Naive thymus-derived CD8-positive, alpha-beta T cell (primary cell): ENCODE measurements around the gene STAM. TPM values are rescaled to one million over a fixed set of nuclear protein-coding genes. Genes with fewer than 3 reads are reported as not detected.

Experiments
- ATAC-seq, 2 donors: fragments of 150-1000 bp; cut with Tn5 transposase in 1 of 2; sonication (Bioruptor Pico), chemical (Tn5 transposase) in 1 of 2; 1 replicate in 1 of 2; 2 replicates in 1 of 2; pipeline ENCODE4 v1.10.0; 2021; ENCODE audit warnings: mild to moderate bottlenecking in 2 of 2, moderate library complexity in 2 of 2
- POLR2A ChIA-PET: fragments of 350-600 bp; sonication (Branson Sonifier 250); formaldehyde crosslinking; loops from one replicate; lab custom pipeline; 2021; ENCODE audit warnings: antibody characterized with exemption; lab: Charles Lee
- DNase-seq, 10 donors: peaks; one replicate each; pipeline versions ENCODE4 v3.0.0 to v3.0.0-alpha.2; 2020 to 2022
- H3K27ac Mint-ChIP-seq, 10 donors: one replicate each; pipeline ENCODE4 v1.8.0; 2020 to 2022; ENCODE audit warnings: mild to moderate bottlenecking in 10 of 10, mixed read lengths in 10 of 10, moderate library complexity in 4 of 10, inconsistent platforms in 1 of 10
- H3K27me3 Mint-ChIP-seq, 5 donors: one replicate each; pipeline ENCODE4 v1.8.0; 2021 to 2022; ENCODE audit warnings: mixed read lengths in 5 of 5
- H3K36me3 Mint-ChIP-seq, 3 donors: one replicate each; pipeline ENCODE4 v1.8.0; 2020 to 2022; ENCODE audit warnings: mixed read lengths in 3 of 3, mild to moderate bottlenecking in 2 of 3, inconsistent platforms in 1 of 3
- H3K4me1 Mint-ChIP-seq, 4 donors: one replicate each; pipeline ENCODE4 v1.8.0; 2021 to 2022; ENCODE audit warnings: mixed read lengths in 4 of 4
- H3K4me3 Mint-ChIP-seq, 10 donors: one replicate each; pipeline ENCODE4 v1.8.0; 2020 to 2022; ENCODE audit warnings: mild to moderate bottlenecking in 10 of 10, mixed read lengths in 10 of 10, moderate library complexity in 6 of 10, inconsistent platforms in 1 of 10
- H3K9me3 Mint-ChIP-seq, 9 donors: one replicate each; pipeline ENCODE4 v1.8.0; 2020 to 2022; ENCODE audit warnings: mixed read lengths in 9 of 9, mild to moderate bottlenecking in 3 of 9, inconsistent platforms in 1 of 9, moderate library complexity in 1 of 9
- polyA plus RNA-seq, 3 donors: library from polyadenylated mRNA; unstranded; fragments of 300-500 nt; fragmentation: Illumina TruSeq; gene quantifications; one replicate each; pipeline ENCODE4 v1.2.3, GENCODE V29; 2021
- total RNA-seq, 8 experiments: library from RNA in 2 of 8; stranded (reverse) in 2 of 8; gene quantifications; one replicate each; pipeline ENCODE4 v1.2.3 and lab custom pipeline; 2021 to 2026

Gene STAM
- total and polyA plus RNA-seq, 5 experiments from 2014 or later = 5.9 to 23.8 (median 8.3) TPM

- Mint-ChIP-seq H3K27me3 (no peaks in the 10 kb centered on the region), H3K36me3 (peaks cover 4 to 47% (median 21%) of the 10 kb centered on the region in 3 donors)
Observed at GRCh38 chr10:17685233-17685840, 41.4 kb downstream of the STAM start.

GRCh38 chr10:17687117-17687831 is 43.3 kb downstream of the STAM start:
- no peak overlapping the region for H3K27ac Mint-ChIP-seq
- ATAC-seq = no peak
- no peak for DNase-seq
- H3K4me1 Mint-ChIP-seq = peaks cover 9 to 29% (median 24%) of the 10 kb centered on the region in 4 donors
- H3K9me3 Mint-ChIP-seq = no peaks in the 10 kb centered on the region
- H3K27me3 Mint-ChIP-seq = no peaks in the 10 kb centered on the region
- no peak overlapping the region for H3K4me3 Mint-ChIP-seq
- peaks cover 4 to 52% (median 21%) of the 10 kb centered on the region in 3 donors for H3K36me3 Mint-ChIP-seq
- POLR2A ChIA-PET = no interaction called here

More at GRCh38 chr10:17685233-17685840, 41.4 kb downstream of the STAM start:
- no peak for ATAC-seq
- Mint-ChIP-seq H3K4me3 (no peak overlapping the region), H3K4me1 (peaks cover 9 to 42% (median 37%) of the 10 kb centered on the region in 4 donors), H3K27ac (peak overlapping the region in 3 of 10 donors; percentile 3 to 63 (median 47)), H3K9me3 (no peaks in the 10 kb centered on the region)
- no peak for DNase-seq
- POLR2A ChIA-PET = no interaction called here

- H3K4me1 Mint-ChIP-seq = peaks cover under 1 to 12% (median 6%) of the 10 kb centered on the region in 4 donors
- ATAC-seq = no peak
- POLR2A ChIA-PET = no interaction called here
- no peak overlapping the region for H3K4me3 Mint-ChIP-seq
- no peaks in the 10 kb centered on the region for H3K9me3 Mint-ChIP-seq
- peaks cover 4 to 65% (median 26%) of the 10 kb centered on the region in 3 donors for H3K36me3 Mint-ChIP-seq
- peak overlapping the region in 1 of 10 donors; percentile 31 for H3K27ac Mint-ChIP-seq
- no peak for DNase-seq
- no peaks in the 10 kb centered on the region for H3K27me3 Mint-ChIP-seq
Observed at GRCh38 chr10:17689137-17689536, 45.2 kb downstream of the STAM start.

GRCh38 chr10:17693009-17693408 is 49.1 kb downstream of the STAM start:
- ATAC-seq = no peak
- H3K36me3 Mint-ChIP-seq = peaks cover 4 to 73% (median 35%) of the 10 kb centered on the region in 3 donors

DNA sequence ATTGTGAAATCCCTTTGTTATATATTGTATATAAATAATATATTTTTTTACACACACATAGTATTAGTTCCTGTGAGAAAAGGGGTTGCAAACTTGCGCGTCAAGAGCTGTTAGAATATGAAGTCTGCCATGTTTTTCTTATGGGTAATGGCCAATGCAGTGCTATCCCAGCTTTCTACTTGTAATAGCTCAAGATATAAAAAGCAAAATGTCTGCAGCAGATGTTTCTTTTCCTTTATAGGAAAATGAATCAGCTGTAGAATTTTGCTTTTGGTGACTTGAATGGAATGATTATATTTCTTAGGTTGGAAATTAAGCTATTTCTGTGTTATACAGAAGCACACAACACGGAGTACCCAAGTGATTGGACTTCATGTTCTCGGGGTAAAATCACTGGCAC is 54.7 kb downstream of the STAM start:
- ATAC-seq = no peak
- Mint-ChIP-seq H3K27ac (no peak overlapping the region), H3K4me3 (no peak overlapping the region), H3K27me3 (no peaks in the 10 kb centered on the region), H3K4me1 (no peaks in the 10 kb centered on the region), H3K36me3 (peaks cover 3 to 73% (median 34%) of the 10 kb centered on the region in 3 donors), H3K9me3 (no peaks in the 10 kb centered on the region)
- no peak for DNase-seq
- POLR2A ChIA-PET = no interaction called here

More at GRCh38 chr10:17693009-17693408, 49.1 kb downstream of the STAM start:
- no peak overlapping the region for H3K4me3 Mint-ChIP-seq
- POLR2A ChIA-PET = no interaction called here
- no peaks in the 10 kb centered on the region for H3K9me3 Mint-ChIP-seq
- H3K27ac Mint-ChIP-seq = peak overlapping the region in 1 of 10 donors; percentile 12
- no peak for DNase-seq
- no peaks in the 10 kb centered on the region for H3K27me3 Mint-ChIP-seq
- peaks cover 0 to 6% (median 0%) of the 10 kb centered on the region in 4 donors for H3K4me1 Mint-ChIP-seq

- peaks cover 3 to 68% (median 32%) of the 10 kb centered on the region in 3 donors for H3K36me3 Mint-ChIP-seq
- no peaks in the 10 kb centered on the region for H3K27me3 Mint-ChIP-seq
- no peak overlapping the region for H3K4me3 Mint-ChIP-seq
- H3K27ac Mint-ChIP-seq = no peak overlapping the region
- DNase-seq = no peak
- ATAC-seq = no peak
- POLR2A ChIA-PET = no interaction called here
- H3K9me3 Mint-ChIP-seq = no peaks in the 10 kb centered on the region
- no peaks in the 10 kb centered on the region for H3K4me1 Mint-ChIP-seq
Observed at GRCh38 chr10:17701301-17701700, 57.4 kb downstream of the STAM start.

DNA sequence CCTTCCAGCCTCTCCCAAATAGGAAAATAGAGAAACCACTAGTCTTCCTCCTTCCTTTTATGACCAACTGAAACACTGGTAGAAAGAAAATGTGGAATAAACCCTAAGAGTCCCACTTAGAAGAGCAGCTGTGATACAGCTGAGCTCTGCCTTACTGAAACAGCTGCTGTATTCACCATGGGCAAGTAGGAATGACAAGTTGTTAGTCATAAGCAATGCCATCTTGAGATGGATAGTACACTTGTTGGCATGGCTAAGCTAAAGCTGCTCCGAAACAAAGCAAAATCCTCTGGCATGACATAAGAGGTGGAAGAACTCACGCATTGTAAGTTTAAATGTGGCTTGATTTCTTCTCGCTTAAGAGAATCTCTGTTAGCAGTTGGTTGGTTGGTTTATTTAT is 59.8 kb downstream of the STAM start:
- ATAC-seq (no peak), DNase-seq (no peak)
- Mint-ChIP-seq H3K27me3 (no peaks in the 10 kb centered on the region), H3K9me3 (no peaks in the 10 kb centered on the region), H3K4me3 (no peak overlapping the region), H3K27ac (peak overlapping the region in 1 of 10 donors; percentile 63), H3K36me3 (peaks cover 3 to 65% (median 27%) of the 10 kb centered on the region in 3 donors), H3K4me1 (no peaks in the 10 kb centered on the region)
- POLR2A ChIA-PET = no interaction called here

GRCh38 chr10:17708821-17709220 is 64.9 kb downstream of the STAM start:
- H3K27me3 Mint-ChIP-seq = no peaks in the 10 kb centered on the region
- POLR2A ChIA-PET = no interaction called here
- peaks cover 0 to 3% (median 0%) of the 10 kb centered on the region in 4 donors for H3K4me1 Mint-ChIP-seq
- H3K4me3 Mint-ChIP-seq = no peak overlapping the region
- no peaks in the 10 kb centered on the region for H3K9me3 Mint-ChIP-seq
- peaks cover 21 to 84% (median 40%) of the 10 kb centered on the region in 3 donors for H3K36me3 Mint-ChIP-seq
- DNase-seq (no peak), ATAC-seq (no peak)
- H3K27ac Mint-ChIP-seq = peak overlapping the region in 1 of 10 donors; percentile 57

DNA sequence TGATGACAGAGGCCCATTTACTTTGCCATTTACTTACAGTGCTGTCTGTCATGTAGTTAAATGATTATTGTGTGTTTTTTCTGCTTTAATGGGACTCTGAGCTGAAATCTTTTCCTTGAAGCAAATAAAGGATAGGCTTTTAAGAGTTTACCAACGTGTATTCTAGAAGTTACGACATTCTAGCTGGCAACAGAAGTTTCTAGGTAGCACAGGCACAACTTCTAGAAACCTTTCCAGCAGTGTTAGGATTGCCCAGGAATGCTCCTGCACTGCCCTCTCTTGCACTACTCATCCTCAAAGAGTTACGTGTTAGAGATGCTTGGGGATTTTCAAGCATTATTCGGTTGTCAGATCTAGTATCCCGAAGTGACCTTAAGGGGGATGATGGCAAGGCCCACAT is 65.5 kb downstream of the STAM start:
- Mint-ChIP-seq H3K4me1 (peaks cover 0 to 3% (median 0%) of the 10 kb centered on the region in 4 donors), H3K27me3 (no peaks in the 10 kb centered on the region), H3K36me3 (peaks cover 26 to 87% (median 47%) of the 10 kb centered on the region in 3 donors), H3K27ac (no peak overlapping the region), H3K9me3 (no peaks in the 10 kb centered on the region), H3K4me3 (no peak overlapping the region)
- POLR2A ChIA-PET = no interaction called here
- no peak for ATAC-seq
- no peak for DNase-seq

GRCh38 chr10:17710181-17710580 is 66.2 kb downstream of the STAM start:
- ATAC-seq = no peak
- Mint-ChIP-seq H3K4me3 (no peak overlapping the region), H3K36me3 (peaks cover 30 to 88% (median 49%) of the 10 kb centered on the region in 3 donors), H3K27ac (peak overlapping the region in 3 of 10 donors; percentile 50 to 80 (median 65)), H3K4me1 (peaks cover 0 to 3% (median 0%) of the 10 kb centered on the region in 4 donors), H3K9me3 (no peaks in the 10 kb centered on the region), H3K27me3 (no peaks in the 10 kb centered on the region)
- POLR2A ChIA-PET = no interaction called here
- no peak for DNase-seq

DNA sequence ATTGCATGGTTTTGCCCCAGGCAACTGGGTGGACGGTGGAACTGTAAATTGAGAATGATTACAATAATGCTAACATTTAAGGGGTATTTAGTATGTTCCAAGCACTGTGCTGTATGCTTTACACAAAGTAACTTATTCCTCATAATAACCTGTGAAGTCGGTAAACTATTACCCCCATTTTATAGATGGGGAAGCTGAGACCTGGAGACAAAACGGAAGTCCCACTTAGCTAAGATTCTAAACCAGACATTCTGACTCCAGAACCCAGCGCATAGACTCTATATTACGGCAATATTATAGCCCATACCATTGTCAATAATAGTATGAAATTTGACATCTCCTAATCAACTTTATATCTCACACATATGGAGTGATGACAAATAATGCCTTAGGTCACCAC is 68.1 kb downstream of the STAM start:
- H3K4me3 Mint-ChIP-seq = no peak overlapping the region
- peaks cover 30 to 89% (median 61%) of the 10 kb centered on the region in 3 donors for H3K36me3 Mint-ChIP-seq
- DNase-seq = no peak
- H3K4me1 Mint-ChIP-seq = peaks cover 0 to 3% (median 0%) of the 10 kb centered on the region in 4 donors
- H3K27me3 Mint-ChIP-seq = no peaks in the 10 kb centered on the region
- H3K27ac Mint-ChIP-seq = no peak overlapping the region
- H3K9me3 Mint-ChIP-seq = no peaks in the 10 kb centered on the region
- POLR2A ChIA-PET = no interaction called here
- no peak for ATAC-seq

- Mint-ChIP-seq H3K36me3 (peaks cover 30 to 90% (median 65%) of the 10 kb centered on the region in 3 donors), H3K4me3 (no peak overlapping the region), H3K4me1 (peaks cover 0 to 3% (median 0%) of the 10 kb centered on the region in 4 donors), H3K27me3 (no peaks in the 10 kb centered on the region), H3K27ac (peak overlapping the region in 2 of 10 donors; percentile 10 to 43), H3K9me3 (no peaks in the 10 kb centered on the region)
- POLR2A ChIA-PET = no interaction called here
- no peak for ATAC-seq
- no peak for DNase-seq
Observed at GRCh38 chr10:17712717-17713471, 68.9 kb downstream of the STAM start.
